Adrenal gland (tissue), 12 donors: ENCODE results near the gene ARMCX1. TPM values are rescaled to one million over a fixed set of nuclear protein-coding genes. Genes with fewer than 3 reads are reported as not detected.
A peak's percentile ranks its signal among the peaks of the same experiment; 100 is the strongest.

Source experiments
- DNase-seq, 7 donors: peaks; one replicate each; pipeline ENCODE4 v3.0.0-alpha.2; 2019 to 2020
- H3K27ac ChIP-seq, 5 donors: fragments of 200-600 bp; sonication (generic) in 4 of 5; 1 replicate in 3 of 5; 2 replicates in 2 of 5; pipeline versions ENCODE4 v1.5.1 to v1.8.0; 2016 to 2020; ENCODE audit warnings: mild to moderate bottlenecking in 1 of 5
- H3K27me3 ChIP-seq: fragments of 200-600 bp; 2 replicates; pipeline ENCODE4 v1.8.0; 2021
- H3K36me3 ChIP-seq, 2 donors: fragments of 200-600 bp; replicated peaks in 1 of 2; 1 replicate in 1 of 2; 2 replicates in 1 of 2; pipeline versions ENCODE4 v1.5.1 to v1.8.0; 2018 to 2022
- H3K4me1 ChIP-seq, 2 donors: fragments of 200-600 bp; replicated peaks in 1 of 2; 1 replicate in 1 of 2; 2 replicates in 1 of 2; pipeline versions ENCODE4 v1.5.1 to v1.8.0; 2018 to 2021
- H3K4me3 ChIP-seq, 4 donors: fragments of 200-600 bp; sonication (generic) in 3 of 4; one replicate each; pipeline ENCODE4 v1.5.1; 2016 to 2018
- H3K9me3 ChIP-seq, 3 donors: fragments of 200-600 bp; sonication (generic) in 1 of 3; replicated peaks in 1 of 3; 1 replicate in 2 of 3; 2 replicates in 1 of 3; pipeline versions ENCODE4 v1.5.1 to v1.8.0; 2016 to 2021
- POLR2A ChIP-seq, 2 donors: fragments of 450-650 bp; IDR thresholded peaks; one replicate each; pipeline ENCODE4 v1.6.1; 2017; ENCODE audit warnings: antibody characterized with exemption in 2 of 2, mild to moderate bottlenecking in 2 of 2, moderate library complexity in 1 of 2
- WGBS, 4 donors: extraction: QIAGEN DNeasy Blood & Tissue Kit in 2 of 4; methylation state at CpG; one replicate each; pipeline versions ENCODE4 v1.1.5 to v1.1.7; 2013 to 2017; 5-methylcytosine and 5-hydroxymethylcytosine counted together
- intact Hi-C, 2 donors: fragments of 100-400 bp; cut with DNase I; formaldehyde crosslinking; loops; one replicate each; pipeline versions ENCODE4 v1.14.1 to v1.15.0; 2022 to 2023
- polyA plus RNA-seq, 3 donors: library from polyadenylated mRNA; stranded (reverse); fragments of 200-250 nt in 2 of 3; fragments of 350-450 nt in 1 of 3; fragmentation: Illumina TruSeq in 1 of 3; extraction: RNeasy Lipid Tissue Mini Kit (QIAGEN cat#74804) in 1 of 3; gene quantifications; one replicate each; pipeline ENCODE4 v1.2.3, GENCODE V29; 2013 to 2014
- total RNA-seq, 9 donors: library from RNA; depleted of rRNA in 4 of 9; stranded (reverse); fragments of >200 nt in 4 of 9; fragments of 120-200 nt in 1 of 9; fragmentation: NEBNext Ultra II Directional in 1 of 9; extraction: Animal tissue kit (Norgen Biotek cat#: 25700) in 1 of 9; gene quantifications; one replicate each; pipeline versions ENCODE4 v1.1.0 to v1.2.4, GENCODE V29; 2013 to 2023
- TF ChIP-seq, protein P1 (sequence below), 6 experiments: fragments of 450-650 bp in 4 of 6; fragments of 200-600 bp in 2 of 6; sonication (generic) in 1 of 6; IDR thresholded peaks; 1 replicate in 5 of 6; 2 replicates in 1 of 6; pipeline versions ENCODE4 v1.5.1 to v1.8.0; 2016 to 2021; ENCODE audit warnings: antibody characterized with exemption in 6 of 6, mild to moderate bottlenecking in 2 of 6, moderate library complexity in 1 of 6
- donor health status: healthy with polysubstance abuse.
- donor health status: Bipolar disorder and iron deficiency.
- donor health status: DM: yes; HTN: yes; CAD: no.
- donor health status: DM: no; HTN: no; CAD: no.
- donor health status: DM: no; HTN: no; CAD: no.
- donor health status: DM: yes; HTN: yes; CAD: no.

The ARMCX1 gene
- total and polyA plus RNA-seq, 12 donors: 19.1 to 79.6 (median 41.3) TPM

DNA sequence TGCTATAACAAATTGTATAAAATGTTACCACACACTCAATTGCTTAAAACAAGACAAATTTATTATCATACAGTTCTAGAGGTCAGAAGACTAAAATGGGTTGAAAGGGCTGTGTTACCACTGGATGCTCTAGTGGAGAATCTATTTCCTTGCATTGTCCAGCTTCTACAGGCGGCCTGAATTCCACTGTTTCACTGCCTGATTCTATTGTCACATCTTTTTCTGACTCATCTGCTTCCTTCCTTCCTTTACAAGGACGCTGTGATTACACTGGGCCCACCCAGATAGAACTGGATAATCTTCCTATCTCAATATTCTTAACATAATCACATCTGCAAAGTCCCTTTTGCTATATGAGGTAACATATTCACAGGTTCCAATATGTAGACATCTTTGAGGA, 19.4 kb upstream of the ARMCX1 start:
- H3K27me3 ChIP-seq: peaks cover 2% of the 10 kb centered on the region
- intact Hi-C loops: no loop called here
- no peaks in the 10 kb centered on the region for H3K9me3 ChIP-seq
- H3K4me3 ChIP-seq: no peak overlapping the region
- WGBS, 4 donors: 44 to 67% (median 59%) methylated on average over 2 of the region's 2 CpGs
- no peaks in the 10 kb centered on the region for H3K4me1 ChIP-seq
- TF ChIP-seq, protein P1, sequence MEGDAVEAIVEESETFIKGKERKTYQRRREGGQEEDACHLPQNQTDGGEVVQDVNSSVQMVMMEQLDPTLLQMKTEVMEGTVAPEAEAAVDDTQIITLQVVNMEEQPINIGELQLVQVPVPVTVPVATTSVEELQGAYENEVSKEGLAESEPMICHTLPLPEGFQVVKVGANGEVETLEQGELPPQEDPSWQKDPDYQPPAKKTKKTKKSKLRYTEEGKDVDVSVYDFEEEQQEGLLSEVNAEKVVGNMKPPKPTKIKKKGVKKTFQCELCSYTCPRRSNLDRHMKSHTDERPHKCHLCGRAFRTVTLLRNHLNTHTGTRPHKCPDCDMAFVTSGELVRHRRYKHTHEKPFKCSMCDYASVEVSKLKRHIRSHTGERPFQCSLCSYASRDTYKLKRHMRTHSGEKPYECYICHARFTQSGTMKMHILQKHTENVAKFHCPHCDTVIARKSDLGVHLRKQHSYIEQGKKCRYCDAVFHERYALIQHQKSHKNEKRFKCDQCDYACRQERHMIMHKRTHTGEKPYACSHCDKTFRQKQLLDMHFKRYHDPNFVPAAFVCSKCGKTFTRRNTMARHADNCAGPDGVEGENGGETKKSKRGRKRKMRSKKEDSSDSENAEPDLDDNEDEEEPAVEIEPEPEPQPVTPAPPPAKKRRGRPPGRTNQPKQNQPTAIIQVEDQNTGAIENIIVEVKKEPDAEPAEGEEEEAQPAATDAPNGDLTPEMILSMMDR (IDR thresholded peaks at IDR 0.05): no peak
- no peak for TF ChIP-seq POLR2A (IDR thresholded peaks at IDR 0.05)
- no peaks in the 10 kb centered on the region for H3K36me3 ChIP-seq
- no peak for DNase-seq
- H3K27ac ChIP-seq: no peak overlapping the region

DNA sequence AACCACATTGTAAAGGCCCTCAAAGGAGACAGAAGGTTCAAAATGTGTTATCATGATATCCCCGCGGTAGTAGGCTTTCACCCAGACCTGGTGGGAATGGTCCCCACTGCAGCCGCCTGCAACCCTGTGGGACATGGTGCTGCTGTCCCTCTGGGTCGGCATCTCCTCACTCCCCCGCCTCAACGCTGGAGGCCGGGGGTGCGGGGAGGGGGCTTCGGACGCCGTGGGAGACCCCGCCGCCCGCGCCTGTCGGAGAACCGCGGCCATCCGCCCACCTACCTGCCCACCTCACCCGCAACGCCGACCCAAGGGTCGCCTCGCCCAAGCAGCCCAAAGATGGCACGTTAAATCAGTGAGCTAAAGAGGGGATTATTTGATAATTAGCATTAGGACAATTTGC, 11.2 kb upstream of the ARMCX1 start:
- Histone ChIP-seq H3K27ac (no peak overlapping the region), H3K36me3 (no peaks in the 10 kb centered on the region), H3K27me3 (no peaks in the 10 kb centered on the region), H3K9me3 (no peaks in the 10 kb centered on the region), H3K4me1 (no peaks in the 10 kb centered on the region), H3K4me3 (no peak overlapping the region)
- TF ChIP-seq, protein P1 (IDR thresholded peaks at IDR 0.05): no peak
- TF ChIP-seq POLR2A (IDR thresholded peaks at IDR 0.05): no peak
- no peak for DNase-seq
- WGBS, 4 donors: 80 to 97% (median 93%) methylated on average over 19 to 25 of the region's 25 CpGs
- intact Hi-C loops: no loop called here

DNA sequence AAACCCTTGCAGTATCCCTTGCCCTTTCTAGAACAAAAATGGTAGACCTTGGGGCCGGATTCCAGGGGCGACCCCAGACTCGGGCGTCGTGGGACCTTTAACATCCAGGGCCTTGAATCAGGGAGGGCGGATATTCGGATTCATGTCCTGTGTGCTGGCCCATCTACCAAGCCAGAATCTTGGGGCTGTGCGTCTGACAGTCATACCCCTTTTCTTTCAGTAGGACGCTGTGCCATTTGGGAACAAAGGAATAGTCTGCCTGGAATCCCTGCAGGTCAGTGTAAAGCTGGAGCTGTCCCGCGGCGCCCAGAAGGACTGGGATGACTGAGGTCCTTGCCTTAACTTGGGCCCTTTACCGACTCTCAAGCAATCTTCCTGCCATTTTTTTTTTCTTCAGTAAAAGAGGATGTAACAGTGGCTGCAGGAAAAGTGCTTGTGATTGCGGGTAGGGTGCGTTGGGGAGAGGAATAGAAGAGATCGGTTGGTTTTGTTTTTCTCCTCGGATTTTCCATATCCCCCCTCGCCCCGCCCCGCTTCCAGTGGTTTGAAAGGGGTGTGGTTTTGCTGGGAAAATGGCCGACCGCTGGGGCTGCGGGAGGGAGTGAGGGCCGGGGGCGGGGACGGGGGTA, 518 bp downstream of the ARMCX1 start:
- 2 to 31% (median 12%) methylated on average over 18 to 26 of the region's 26 CpGs for WGBS, 4 donors
- peak; percentile 56 to 72 (median 65) for DNase-seq
- Histone ChIP-seq H3K27ac (peak overlapping the region; percentile 46 to 93 (median 81)), H3K27me3 (no peaks in the 10 kb centered on the region), H3K36me3 (peaks cover 0 to 13% of the 10 kb centered on the region in 2 donors), H3K4me1 (no peaks in the 10 kb centered on the region), H3K4me3 (peak overlapping the region in 3 of 4 donors; percentile 29 to 61 (median 56)), H3K9me3 (no peaks in the 10 kb centered on the region)
- intact Hi-C loops: no loop called here
- TF ChIP-seq, protein P1 (IDR thresholded peaks at IDR 0.05): no peak
- TF ChIP-seq POLR2A (IDR thresholded peaks at IDR 0.05): peak in 1 of 2 donors; percentile 7

DNA sequence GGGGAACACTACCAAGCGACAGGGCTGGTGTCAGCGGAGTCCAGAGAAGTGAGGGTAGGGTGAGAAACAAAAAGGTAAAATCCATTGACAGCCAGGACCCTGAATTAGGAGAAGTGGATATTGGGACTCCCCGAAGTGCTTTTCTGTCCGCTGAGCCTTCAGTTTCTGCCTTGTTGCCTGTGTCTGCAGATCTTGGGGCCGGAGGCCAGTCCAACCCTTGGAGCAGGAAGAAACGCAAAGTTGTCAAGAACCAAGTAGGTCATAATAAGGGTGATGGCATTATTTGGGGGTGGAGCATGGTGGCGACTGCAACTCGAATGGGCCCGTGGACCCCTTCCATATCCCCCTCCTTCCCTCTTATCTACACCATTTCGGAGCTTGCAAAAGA, 1.0 kb downstream of the ARMCX1 start:
- peak in 1 of 7 donors; percentile 2 for DNase-seq
- H3K9me3 ChIP-seq: no peaks in the 10 kb centered on the region
- peak overlapping the region in 3 of 5 donors; percentile 73 to 93 (median 92) for H3K27ac ChIP-seq
- intact Hi-C loops: no loop called here
- WGBS, 4 donors: 7 to 45% (median 20%) methylated on average over 5 to 10 of the region's 10 CpGs
- H3K27me3 ChIP-seq: no peaks in the 10 kb centered on the region
- no peaks in the 10 kb centered on the region for H3K4me1 ChIP-seq
- peaks cover 0 to 13% of the 10 kb centered on the region in 2 donors for H3K36me3 ChIP-seq
- TF ChIP-seq, protein P1 (IDR thresholded peaks at IDR 0.05): no peak
- no peak for TF ChIP-seq POLR2A (IDR thresholded peaks at IDR 0.05)
- H3K4me3 ChIP-seq: peak overlapping the region in 2 of 4 donors; percentile 29 to 61
